AG09319 (cell line): Measurements from ENCODE around the gene KLF2.
"Not testable (repeated sequence)": the region's sequence is repeated elsewhere in the genome, so short reads cannot be mapped to it uniquely, and the experiment has no call there.

Source experiments
- DNase-seq: peaks from one replicate; pipeline ENCODE4 v3.0.0-alpha.2; 2010; ENCODE audit warnings: low read depth; ENCODE audit errors: extremely low read depth
- TF ChIP-seq, protein P1 (sequence below): IDR thresholded peaks from 2 replicates; pipeline ENCODE4 v1.5.1; 2011; ENCODE audit warnings: low read depth, mild to moderate bottlenecking, inconsistent platforms, low read length, moderate library complexity

Gene KLF2

DNA sequence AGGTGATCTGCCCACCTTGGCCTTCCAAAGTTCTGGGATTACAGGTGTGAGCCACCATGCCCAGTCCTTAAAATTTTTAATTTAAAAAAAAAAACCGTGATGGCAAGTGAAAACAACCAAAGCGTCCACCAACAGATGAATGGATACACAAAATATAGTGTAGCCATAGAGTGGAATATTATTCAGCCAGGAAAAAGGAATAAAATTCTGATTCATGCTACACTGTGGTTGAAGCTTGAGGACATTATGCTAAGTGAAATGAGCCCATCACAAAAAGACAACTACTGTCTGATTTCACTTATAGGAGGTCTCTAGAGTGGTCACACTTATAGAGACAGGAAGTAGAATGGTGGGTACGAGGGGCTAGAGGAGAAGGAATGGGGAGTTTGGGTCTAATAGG, 26.3 kb upstream of the KLF2 start:
- TF ChIP-seq, protein P1, sequence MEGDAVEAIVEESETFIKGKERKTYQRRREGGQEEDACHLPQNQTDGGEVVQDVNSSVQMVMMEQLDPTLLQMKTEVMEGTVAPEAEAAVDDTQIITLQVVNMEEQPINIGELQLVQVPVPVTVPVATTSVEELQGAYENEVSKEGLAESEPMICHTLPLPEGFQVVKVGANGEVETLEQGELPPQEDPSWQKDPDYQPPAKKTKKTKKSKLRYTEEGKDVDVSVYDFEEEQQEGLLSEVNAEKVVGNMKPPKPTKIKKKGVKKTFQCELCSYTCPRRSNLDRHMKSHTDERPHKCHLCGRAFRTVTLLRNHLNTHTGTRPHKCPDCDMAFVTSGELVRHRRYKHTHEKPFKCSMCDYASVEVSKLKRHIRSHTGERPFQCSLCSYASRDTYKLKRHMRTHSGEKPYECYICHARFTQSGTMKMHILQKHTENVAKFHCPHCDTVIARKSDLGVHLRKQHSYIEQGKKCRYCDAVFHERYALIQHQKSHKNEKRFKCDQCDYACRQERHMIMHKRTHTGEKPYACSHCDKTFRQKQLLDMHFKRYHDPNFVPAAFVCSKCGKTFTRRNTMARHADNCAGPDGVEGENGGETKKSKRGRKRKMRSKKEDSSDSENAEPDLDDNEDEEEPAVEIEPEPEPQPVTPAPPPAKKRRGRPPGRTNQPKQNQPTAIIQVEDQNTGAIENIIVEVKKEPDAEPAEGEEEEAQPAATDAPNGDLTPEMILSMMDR, result no peak
- DNase-seq, result no peak

DNA sequence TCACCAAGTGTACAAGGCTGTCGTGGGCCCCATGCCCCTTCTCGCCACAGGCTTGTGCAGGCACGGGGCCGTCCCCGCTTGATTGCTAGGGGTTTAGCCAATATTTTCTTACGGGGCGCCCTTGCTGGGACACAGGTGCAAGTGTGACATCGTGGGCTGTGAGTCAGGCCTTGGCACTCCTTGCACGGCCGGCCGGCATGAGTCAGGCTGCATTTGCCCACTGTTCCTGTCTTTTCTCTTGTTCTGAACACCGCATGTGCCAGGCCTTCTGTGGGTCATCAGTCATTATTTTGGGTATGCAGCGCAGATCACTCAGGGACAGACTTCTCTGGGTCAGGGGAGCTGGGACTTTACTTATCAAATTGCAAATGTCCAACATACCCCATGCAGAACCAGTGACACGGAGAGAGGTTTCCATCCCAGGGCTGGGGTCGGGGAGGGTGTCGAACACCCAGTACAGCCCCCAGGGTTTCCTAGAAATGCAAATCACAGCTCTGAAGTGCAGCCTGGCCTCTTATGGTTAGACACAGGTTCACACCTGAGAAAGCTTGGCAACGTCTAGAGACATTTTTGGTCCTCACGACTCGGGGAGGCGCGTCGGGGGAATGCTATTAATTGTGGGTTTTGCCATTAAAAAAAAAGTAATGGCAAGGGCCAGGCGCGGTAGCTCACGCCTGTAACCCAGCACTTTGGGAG, 22.5 kb upstream of the KLF2 start:
- no peak for DNase-seq
- TF ChIP-seq, protein P1, result no peak

DNA sequence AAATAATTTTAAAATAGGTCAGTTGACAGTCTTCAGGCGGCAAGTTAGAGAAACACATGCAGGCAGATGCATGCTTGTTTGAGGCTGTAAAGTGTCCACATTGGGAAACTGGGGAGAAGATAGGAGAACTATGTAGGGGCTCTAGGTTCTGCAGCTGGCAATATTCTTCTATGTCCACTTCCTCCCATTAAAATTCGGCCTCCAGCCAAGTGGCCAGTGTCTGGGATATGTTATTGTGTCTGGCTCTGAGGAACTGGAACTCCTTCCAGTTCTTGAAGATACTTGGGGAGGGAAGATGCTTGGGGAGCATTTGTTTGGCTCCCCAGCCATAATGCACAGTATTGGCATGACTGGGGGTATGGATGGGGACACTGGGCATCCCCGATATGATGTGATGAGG, 20.9 kb upstream of the KLF2 start:
- TF ChIP-seq, protein P1, result no peak
- DNase-seq, result no peak

DNA sequence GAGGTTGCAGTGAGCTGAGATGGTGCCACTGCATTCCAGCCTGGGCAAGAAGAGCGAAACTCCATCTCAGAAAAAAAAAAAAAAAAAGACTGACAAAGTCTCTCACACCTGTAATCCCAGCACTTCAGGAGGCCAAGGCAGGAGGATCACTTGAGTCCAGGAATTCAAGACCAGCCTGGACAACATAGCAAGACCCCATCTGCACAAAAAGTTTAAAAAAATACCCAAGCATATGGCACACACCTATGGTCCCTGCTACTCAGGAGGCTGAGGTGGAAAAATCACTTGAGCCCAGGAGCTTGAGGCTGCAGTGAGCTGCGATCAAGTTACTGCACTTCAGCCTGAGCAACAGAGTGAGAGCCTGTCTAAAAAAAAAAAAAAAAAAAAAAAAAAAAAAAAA, 20.1 kb upstream of the KLF2 start:
- DNase-seq, result not testable (repeated sequence)

DNA sequence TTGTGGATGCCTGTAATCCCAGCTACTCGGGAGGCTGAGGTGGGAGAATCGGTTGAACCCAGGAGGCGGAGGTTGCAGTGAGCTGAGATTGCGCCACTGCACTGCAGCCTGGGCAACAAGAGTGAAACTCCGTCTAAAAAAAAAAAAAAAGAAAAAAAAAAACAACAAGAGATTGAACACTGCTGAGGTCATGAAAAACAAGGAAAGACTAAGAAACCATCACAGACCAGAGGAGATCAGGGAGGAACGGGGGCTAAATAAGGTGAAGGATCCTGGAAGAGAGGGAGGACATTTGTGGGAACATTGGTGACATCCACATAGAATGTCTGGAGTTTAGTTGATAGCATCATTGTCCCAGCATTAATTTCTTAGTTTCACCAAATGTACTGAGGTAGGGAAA, 19.6 kb upstream of the KLF2 start:
- not testable (repeated sequence) for DNase-seq

DNA sequence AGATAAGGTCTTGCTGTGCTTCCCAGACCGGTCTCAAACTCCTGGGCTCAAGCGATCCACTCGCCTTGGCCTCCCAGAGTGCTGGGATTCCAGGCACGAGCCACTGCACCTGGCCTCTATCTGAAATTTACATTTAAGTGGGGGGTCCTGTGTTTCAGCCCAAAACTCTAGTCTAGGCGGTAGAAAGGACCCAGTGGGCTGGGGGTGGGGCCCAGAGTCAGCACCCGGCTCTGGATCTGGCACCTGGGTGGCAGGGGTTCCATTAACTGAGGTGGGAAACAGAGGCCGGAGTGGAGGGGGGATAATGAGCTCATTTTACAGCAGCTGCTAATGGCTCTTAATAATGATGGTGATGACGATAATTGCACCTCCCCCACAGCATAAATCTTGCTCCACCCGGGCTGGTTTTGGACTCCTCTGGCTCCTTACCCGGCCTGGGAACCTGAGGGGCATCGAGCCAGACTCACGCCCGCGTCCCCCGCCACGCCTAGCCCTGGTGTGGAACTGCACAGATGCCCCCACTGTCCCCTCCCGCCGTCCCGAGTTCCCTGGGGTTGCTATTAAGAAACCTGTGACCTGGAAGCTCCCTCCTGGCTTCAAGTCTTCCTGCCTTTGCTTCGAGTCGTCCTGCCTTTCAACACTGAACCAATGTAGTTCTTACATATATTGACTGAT, 17.8 kb upstream of the KLF2 start:
- TF ChIP-seq, protein P1, result no peak
- no peak for DNase-seq

DNA sequence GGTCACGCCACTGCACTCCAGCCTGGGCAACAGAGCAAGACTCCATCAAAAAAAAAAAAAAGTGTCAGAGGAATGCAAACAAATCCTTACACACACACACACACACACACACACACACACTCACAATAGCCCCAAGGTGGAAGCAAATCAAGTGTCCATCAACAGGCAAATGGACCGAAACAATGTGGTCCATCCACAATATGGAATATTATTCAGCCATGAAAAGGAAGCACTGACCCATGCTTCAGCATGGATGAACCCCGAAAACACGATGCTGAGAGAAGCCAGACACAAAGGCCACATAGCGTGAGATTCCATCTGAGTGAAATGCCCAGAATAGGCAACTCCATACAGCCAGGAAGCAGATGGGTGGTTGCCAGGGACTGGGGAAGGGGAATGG, 16.5 kb upstream of the KLF2 start:
- TF ChIP-seq, protein P1, result no peak
- DNase-seq, result no peak

DNA sequence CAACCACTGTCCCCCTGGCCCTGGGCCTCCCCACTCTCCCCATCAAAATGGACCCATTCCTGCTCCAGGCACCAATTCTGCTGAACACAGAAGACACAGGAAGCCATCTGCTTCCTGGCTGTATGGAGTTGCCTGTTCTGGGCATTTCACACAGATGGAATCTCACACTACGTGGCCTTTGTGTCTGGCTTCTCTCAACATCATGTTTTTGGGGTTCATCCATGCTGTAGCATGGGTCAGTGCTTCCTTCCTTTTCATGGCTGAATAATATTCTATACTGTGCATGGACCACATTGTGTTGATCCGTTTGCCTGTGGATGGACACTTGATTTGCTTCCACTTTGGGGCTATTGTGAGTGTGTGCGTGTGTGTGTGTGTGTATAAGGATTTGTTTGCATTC, 15.0 kb upstream of the KLF2 start:
- DNase-seq, result no peak
- TF ChIP-seq, protein P1, result no peak
